Neural cell (in vitro differentiated cells): ENCODE data around the gene PTPRQ.

Experiments
- EZH2 ChIP-seq: fragments of 200-600, 300-800 bp; shearing (Covaris generic), sonication (generic); IDR thresholded peaks from 2 replicates; pipeline ENCODE4 v1.6.1; 2014; ENCODE audit warnings: antibody characterized with exemption, low read length, borderline replicate concordance, mild to moderate bottlenecking; ENCODE audit not compliant: insufficient read depth, poor library complexity, severe bottlenecking
- TF ChIP-seq, protein P1 (sequence below): fragments of 450-650 bp; IDR thresholded peaks from 2 replicates; pipeline ENCODE4 v1.5.1; 2014; ENCODE audit warnings: antibody characterized with exemption, mild to moderate bottlenecking, moderate library complexity; ENCODE audit not compliant: poor library complexity, severe bottlenecking

GRCh38 chr12:80659512-80660063, 215.6 kb downstream of the PTPRQ start:
- no peak for TF ChIP-seq EZH2
- TF ChIP-seq, protein P1, sequence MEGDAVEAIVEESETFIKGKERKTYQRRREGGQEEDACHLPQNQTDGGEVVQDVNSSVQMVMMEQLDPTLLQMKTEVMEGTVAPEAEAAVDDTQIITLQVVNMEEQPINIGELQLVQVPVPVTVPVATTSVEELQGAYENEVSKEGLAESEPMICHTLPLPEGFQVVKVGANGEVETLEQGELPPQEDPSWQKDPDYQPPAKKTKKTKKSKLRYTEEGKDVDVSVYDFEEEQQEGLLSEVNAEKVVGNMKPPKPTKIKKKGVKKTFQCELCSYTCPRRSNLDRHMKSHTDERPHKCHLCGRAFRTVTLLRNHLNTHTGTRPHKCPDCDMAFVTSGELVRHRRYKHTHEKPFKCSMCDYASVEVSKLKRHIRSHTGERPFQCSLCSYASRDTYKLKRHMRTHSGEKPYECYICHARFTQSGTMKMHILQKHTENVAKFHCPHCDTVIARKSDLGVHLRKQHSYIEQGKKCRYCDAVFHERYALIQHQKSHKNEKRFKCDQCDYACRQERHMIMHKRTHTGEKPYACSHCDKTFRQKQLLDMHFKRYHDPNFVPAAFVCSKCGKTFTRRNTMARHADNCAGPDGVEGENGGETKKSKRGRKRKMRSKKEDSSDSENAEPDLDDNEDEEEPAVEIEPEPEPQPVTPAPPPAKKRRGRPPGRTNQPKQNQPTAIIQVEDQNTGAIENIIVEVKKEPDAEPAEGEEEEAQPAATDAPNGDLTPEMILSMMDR, result no peak
